Endothelial cell (in vitro differentiated cells): Measurements from ENCODE around the gene C10orf71. TPM values are rescaled to one million over a fixed set of nuclear protein-coding genes. Genes with fewer than 3 reads are reported as not detected.
A peak's percentile ranks its signal among the peaks of the same experiment; 100 is the strongest.

Experiments
- DNase-seq: peaks from one replicate; pipeline ENCODE4 v3.0.0; 2021; ENCODE audit warnings: low spot score
- H3K27ac Mint-ChIP-seq: one replicate; pipeline ENCODE4 v1.8.0; 2021; ENCODE audit warnings: mixed read lengths, inconsistent platforms; ENCODE audit not compliant: unreplicated experiment
- H3K27me3 Mint-ChIP-seq: one replicate; pipeline ENCODE4 v1.8.0; 2021; ENCODE audit warnings: mild to moderate bottlenecking, moderate library complexity, mixed read lengths, inconsistent platforms; ENCODE audit not compliant: unreplicated experiment
- H3K36me3 Mint-ChIP-seq: one replicate; pipeline ENCODE4 v1.8.0; 2021; ENCODE audit warnings: mild to moderate bottlenecking, low read depth, mixed read lengths, inconsistent platforms; ENCODE audit not compliant: unreplicated experiment
- H3K4me1 Mint-ChIP-seq: one replicate; pipeline ENCODE4 v1.8.0; 2021; ENCODE audit warnings: mild to moderate bottlenecking, mixed read lengths, inconsistent platforms; ENCODE audit not compliant: unreplicated experiment
- H3K4me3 Mint-ChIP-seq: one replicate; pipeline ENCODE4 v1.8.0; 2021; ENCODE audit warnings: mild to moderate bottlenecking, mixed read lengths, inconsistent platforms; ENCODE audit not compliant: unreplicated experiment
- H3K9me3 Mint-ChIP-seq: one replicate; pipeline ENCODE4 v1.8.0; 2021; ENCODE audit warnings: mixed read lengths, inconsistent platforms; ENCODE audit not compliant: unreplicated experiment
- CTCF ChIP-seq: fragments of 200-600 bp; sonication (generic); IDR thresholded peaks from one replicate; pipeline ENCODE4 v1.5.0; 2021; ENCODE audit warnings: antibody characterized with exemption; ENCODE audit not compliant: unreplicated experiment
- total RNA-seq: library from RNA; stranded (reverse); fragmentation: NEBNext Ultra II Directional; extraction: Animal tissue kit (Norgen Biotek cat#: 25700); gene quantifications from one replicate; pipeline ENCODE4 v1.2.1, GENCODE V29; 2021; ENCODE audit not compliant: unreplicated experiment

The C10orf71 gene
- total RNA-seq, 1 donor from 2014 or later: not detected

GRCh38 chr10:49287689-49288340 lies 11.2 kb upstream of the C10orf71 start:
- Mint-ChIP-seq H3K4me1 (peaks cover 35% of the 10 kb centered on the region), H3K9me3 (no peaks in the 10 kb centered on the region), H3K4me3 (no peak overlapping the region), H3K36me3 (no peaks in the 10 kb centered on the region), H3K27ac (no peak overlapping the region), H3K27me3 (no peaks in the 10 kb centered on the region)
- no peak for TF ChIP-seq CTCF
- no peak for DNase-seq

DNA sequence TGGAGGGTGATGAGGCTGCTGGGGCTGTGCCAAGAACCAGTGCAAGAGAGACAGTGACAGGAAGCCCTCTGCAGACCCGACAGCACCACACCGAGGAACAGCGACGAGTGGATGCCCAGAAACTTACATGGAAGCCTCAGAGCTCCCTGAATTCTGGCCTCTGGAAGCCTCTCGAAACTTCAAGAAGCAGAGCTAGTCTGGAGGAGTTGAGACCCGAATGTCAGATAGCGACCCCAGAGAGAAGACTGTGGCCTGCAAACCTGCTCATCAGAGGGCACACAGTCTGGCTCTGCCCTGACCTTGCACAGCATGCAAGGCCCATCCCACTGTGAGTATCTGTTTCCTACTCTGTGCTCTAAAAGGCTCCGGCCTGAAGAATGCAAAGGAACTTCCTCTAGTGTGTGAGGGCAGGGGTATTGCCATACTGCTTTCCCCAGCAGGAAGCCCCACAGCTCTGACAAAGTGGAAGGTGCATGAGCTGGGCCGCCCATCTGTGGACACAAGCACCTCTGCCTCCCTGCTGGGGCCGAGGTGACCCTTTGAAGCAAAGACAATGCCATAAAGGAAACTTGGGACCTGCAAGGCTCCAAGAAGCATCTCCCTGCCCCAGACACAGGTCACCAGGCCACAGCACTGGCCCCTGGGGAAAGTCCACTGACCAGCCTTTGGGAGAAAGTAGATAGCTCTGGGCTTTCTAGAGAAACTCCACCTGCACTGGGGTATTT lies 10.5 kb upstream of the C10orf71 start:
- peaks cover 35% of the 10 kb centered on the region for H3K4me1 Mint-ChIP-seq
- H3K4me3 Mint-ChIP-seq: no peak overlapping the region
- no peaks in the 10 kb centered on the region for H3K9me3 Mint-ChIP-seq
- TF ChIP-seq CTCF: no peak
- H3K27ac Mint-ChIP-seq: no peak overlapping the region
- no peaks in the 10 kb centered on the region for H3K27me3 Mint-ChIP-seq
- no peaks in the 10 kb centered on the region for H3K36me3 Mint-ChIP-seq
- DNase-seq: no peak

GRCh38 chr10:49289480-49289879 lies 9.5 kb upstream of the C10orf71 start:
- Mint-ChIP-seq H3K4me1 (peaks cover 35% of the 10 kb centered on the region), H3K9me3 (no peaks in the 10 kb centered on the region), H3K27ac (peak overlapping the region; percentile 95), H3K27me3 (no peaks in the 10 kb centered on the region), H3K4me3 (no peak overlapping the region), H3K36me3 (no peaks in the 10 kb centered on the region)
- DNase-seq: no peak
- no peak for TF ChIP-seq CTCF

DNA sequence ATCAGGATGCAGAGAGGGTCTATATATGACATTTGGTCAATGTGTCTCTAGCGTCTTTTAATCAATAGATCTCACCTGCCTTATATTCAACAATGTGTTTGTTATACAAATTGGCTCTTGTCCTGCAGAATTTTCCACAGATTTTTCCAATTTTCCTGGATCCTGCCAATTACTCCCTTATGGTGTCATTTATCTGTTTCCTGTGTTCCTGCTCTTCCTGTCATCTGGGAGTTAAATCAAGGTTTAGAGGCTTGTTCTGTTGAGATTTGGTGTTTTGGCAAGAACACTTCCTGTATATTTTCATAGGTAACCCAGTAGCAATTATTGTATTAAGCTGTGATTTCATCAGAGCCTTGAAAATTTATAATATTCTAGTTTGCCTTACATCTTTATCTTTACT lies 8.8 kb upstream of the C10orf71 start:
- no peak overlapping the region for H3K4me3 Mint-ChIP-seq
- H3K27ac Mint-ChIP-seq: peak overlapping the region; percentile 95
- H3K9me3 Mint-ChIP-seq: no peaks in the 10 kb centered on the region
- DNase-seq: no peak
- peaks cover 35% of the 10 kb centered on the region for H3K4me1 Mint-ChIP-seq
- no peaks in the 10 kb centered on the region for H3K36me3 Mint-ChIP-seq
- TF ChIP-seq CTCF: no peak
- no peaks in the 10 kb centered on the region for H3K27me3 Mint-ChIP-seq

- Mint-ChIP-seq H3K27ac (peak overlapping the region; percentile 95), H3K27me3 (no peaks in the 10 kb centered on the region), H3K4me3 (no peak overlapping the region), H3K36me3 (no peaks in the 10 kb centered on the region), H3K9me3 (no peaks in the 10 kb centered on the region), H3K4me1 (peaks cover 39% of the 10 kb centered on the region)
- TF ChIP-seq CTCF: no peak
- DNase-seq: no peak
These were observed 8.4 kb upstream of the C10orf71 start for GRCh38 chr10:49290607-49291006.
